ENCODE measurements around the gene FAU. TPM values are rescaled to one million over a fixed set of nuclear protein-coding genes. Genes with fewer than 3 reads are reported as not detected.
"Not testable (repeated sequence)": the region's sequence is repeated elsewhere in the genome, so short reads cannot be mapped to it uniquely, and the experiment has no call there.

Gene FAU
- total RNA-seq, 1 donor, result 239 TPM

GRCh38 chr11:65151331-65151899 is 29.5 kb upstream of the FAU start:
- no peak for DNase-seq (ENCODE audit: low read depth)
- no peak overlapping the region for H3K4me3 ChIP-seq (ENCODE audit: low read depth, low read length)
- no peak for TF ChIP-seq CTCF (IDR thresholded peaks at IDR 0.05; ENCODE audit: insufficient read depth, low read length)

- no peak for TF ChIP-seq CTCF (IDR thresholded peaks at IDR 0.05; ENCODE audit: insufficient read depth, low read length)
- H3K4me3 ChIP-seq (ENCODE audit: low read depth, low read length), result peak overlapping the region; percentile 10
- DNase-seq (ENCODE audit: low read depth), result peak; percentile 71
These were observed 28.8 kb upstream of the FAU start for GRCh38 chr11:65150509-65151299.

GRCh38 chr11:65150131-65150508 is 28.2 kb upstream of the FAU start:
- DNase-seq (ENCODE audit: low read depth); H3K4me3 ChIP-seq (ENCODE audit: low read depth, low read length): not testable (repeated sequence)

GRCh38 chr11:65148657-65149056 is 26.7 kb upstream of the FAU start:
- DNase-seq (ENCODE audit: low read depth), result no peak
- no peak overlapping the region for H3K4me3 ChIP-seq (ENCODE audit: low read depth, low read length)
- no peak for TF ChIP-seq CTCF (IDR thresholded peaks at IDR 0.05; ENCODE audit: insufficient read depth, low read length)

GRCh38 chr11:65147352-65148075 is 25.6 kb upstream of the FAU start:
- no peak for DNase-seq (ENCODE audit: low read depth)
- no peak overlapping the region for H3K4me3 ChIP-seq (ENCODE audit: low read depth, low read length)
- TF ChIP-seq CTCF (IDR thresholded peaks at IDR 0.05; ENCODE audit: insufficient read depth, low read length), result no peak

- no peak for DNase-seq (ENCODE audit: low read depth)
- H3K4me3 ChIP-seq (ENCODE audit: low read depth, low read length), result no peak overlapping the region
- no peak for TF ChIP-seq CTCF (IDR thresholded peaks at IDR 0.05; ENCODE audit: insufficient read depth, low read length)
These were observed 20.1 kb upstream of the FAU start for GRCh38 chr11:65141896-65142494.

Measured in fibroblast of the aortic adventitia (primary cell).